ENCODE data around the gene ANAPC2.
A peak's percentile ranks its signal among the peaks of the same experiment; 100 is the strongest.

Gene ANAPC2

DNA sequence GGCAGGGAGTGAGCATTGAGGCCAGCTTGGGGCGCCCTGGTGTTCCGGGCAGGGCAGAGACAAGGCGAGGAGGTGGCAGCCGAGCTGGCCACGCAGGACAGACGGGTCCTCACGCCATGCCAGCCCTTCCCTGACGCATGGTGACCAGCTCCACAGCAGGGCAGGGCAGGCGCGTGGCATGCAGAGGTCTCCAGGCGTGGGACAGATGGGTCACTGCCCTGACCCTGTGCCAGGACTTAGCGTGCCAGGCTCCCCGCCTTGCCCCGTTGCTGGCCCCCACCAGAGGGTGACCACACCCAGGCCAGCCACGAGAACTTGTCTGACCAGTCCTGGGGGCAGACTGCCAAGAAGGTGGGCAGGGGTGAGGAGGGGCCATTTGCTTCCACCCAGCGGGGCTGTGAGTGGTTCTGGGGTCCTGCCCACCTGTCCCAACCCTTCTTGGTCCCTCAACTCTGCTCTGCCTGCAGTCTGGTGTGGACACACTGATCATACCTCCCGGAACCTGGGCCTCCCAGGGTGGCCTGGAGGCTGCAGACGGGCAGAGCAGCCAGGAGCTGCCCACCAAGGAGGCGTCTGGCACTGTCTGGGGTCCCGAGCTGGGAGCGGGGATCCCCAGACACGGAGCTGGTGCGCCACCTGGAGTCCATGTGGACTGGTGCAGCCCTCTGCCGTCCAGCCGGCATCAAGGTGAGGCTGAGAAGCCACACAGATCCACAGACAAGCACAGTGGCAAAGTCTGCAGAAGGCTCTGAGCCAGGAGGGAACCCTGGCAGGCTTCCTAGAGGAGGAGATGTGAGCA lies 38.9 kb upstream of the ANAPC2 start, which contains the start of gene RNF224:
RNF224 (plus strand) TSS at position 449 of the 799 bp plus-strand sequence. CDS start 834 bp downstream, outside the sequence.
- Histone ChIP-seq H3K79me2 (ENCODE audit: low read length) (no peaks in the 10 kb centered on the region), H3K27ac (ENCODE audit: low read length) (no peak within 1 kb of the TSS), H3K9me2 (replicated peaks; ENCODE audit: insufficient read depth, low read length) (no peaks in the 10 kb centered on the region), H3K36me3 (replicated peaks; ENCODE audit: insufficient read depth, low read length) (no peaks in the 10 kb centered on the region), H3K4me1 (ENCODE audit: low read length) (peaks cover 9% of the 10 kb centered on the region; the same call in 1 of the 2 replicates), H3F3A (ENCODE audit: insufficient read depth, low read length) (no peaks in the 10 kb centered on the region; the same call in 1 of the 2 replicates), H3K9ac (ENCODE audit: low read length) (no peak within 1 kb of the TSS), H2AFZ (ENCODE audit: low read length) (no peak within 1 kb of the TSS), H4K20me1 (ENCODE audit: insufficient read depth, low read length) (no peaks in the 10 kb centered on the region), H3K9me3 (replicated peaks; ENCODE audit: insufficient read depth, low read length) (no peaks in the 10 kb centered on the region), H3K4me3 (ENCODE audit: low read length) (no peak within 1 kb of the TSS), H3K27me3 (replicated peaks; ENCODE audit: insufficient read depth, low read length) (peaks cover 43% of the 10 kb centered on the region), H3K4me2 (ENCODE audit: low read depth, low read length) (no peak within 1 kb of the TSS)
- TF ChIP-seq EZH2 (optimal IDR thresholded peaks at IDR 0.05; ENCODE audit: low read depth, low read length) = no peak
- TF ChIP-seq, protein P1, sequence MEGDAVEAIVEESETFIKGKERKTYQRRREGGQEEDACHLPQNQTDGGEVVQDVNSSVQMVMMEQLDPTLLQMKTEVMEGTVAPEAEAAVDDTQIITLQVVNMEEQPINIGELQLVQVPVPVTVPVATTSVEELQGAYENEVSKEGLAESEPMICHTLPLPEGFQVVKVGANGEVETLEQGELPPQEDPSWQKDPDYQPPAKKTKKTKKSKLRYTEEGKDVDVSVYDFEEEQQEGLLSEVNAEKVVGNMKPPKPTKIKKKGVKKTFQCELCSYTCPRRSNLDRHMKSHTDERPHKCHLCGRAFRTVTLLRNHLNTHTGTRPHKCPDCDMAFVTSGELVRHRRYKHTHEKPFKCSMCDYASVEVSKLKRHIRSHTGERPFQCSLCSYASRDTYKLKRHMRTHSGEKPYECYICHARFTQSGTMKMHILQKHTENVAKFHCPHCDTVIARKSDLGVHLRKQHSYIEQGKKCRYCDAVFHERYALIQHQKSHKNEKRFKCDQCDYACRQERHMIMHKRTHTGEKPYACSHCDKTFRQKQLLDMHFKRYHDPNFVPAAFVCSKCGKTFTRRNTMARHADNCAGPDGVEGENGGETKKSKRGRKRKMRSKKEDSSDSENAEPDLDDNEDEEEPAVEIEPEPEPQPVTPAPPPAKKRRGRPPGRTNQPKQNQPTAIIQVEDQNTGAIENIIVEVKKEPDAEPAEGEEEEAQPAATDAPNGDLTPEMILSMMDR (IDR thresholded peaks at IDR 0.05; ENCODE audit: low read length) = peak; percentile 95
- DNase-seq = peak; percentile 73

DNA sequence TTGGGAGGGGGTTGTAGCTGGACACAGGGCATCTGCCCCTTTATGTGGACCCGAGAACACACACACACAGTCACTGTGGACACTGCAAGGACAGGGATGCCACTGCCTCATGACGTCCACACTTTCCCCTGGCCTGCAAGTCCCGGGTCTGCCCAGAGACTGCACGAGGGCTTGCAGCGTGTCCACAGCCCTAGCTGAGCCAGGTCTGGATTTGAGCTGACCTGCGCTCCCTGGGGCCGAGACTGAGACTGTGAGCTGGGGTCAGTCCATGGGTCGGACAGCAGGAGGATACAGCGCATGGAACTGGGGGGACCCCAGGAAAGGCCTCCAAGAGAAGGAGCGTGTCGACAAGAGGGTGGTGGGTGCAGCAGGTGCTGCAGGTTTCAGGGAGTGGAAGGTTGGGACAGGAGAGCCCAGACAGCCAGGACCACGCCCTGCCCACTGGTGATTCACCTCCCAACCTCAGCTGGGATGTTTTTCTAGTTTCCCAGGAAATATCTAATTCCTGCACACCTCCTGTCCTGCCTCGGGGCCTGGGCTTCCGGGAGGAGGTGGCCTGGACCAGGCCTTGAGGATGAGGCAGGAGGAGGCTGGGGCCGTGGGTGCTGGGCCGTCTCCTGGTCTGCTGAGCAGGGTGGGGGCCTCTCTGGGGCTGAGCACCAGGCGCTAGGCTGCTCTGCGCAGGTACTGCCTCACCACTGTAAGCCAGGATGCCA lies 38.1 kb upstream of the ANAPC2 start:
- H3K9ac ChIP-seq (ENCODE audit: low read length) = no peak overlapping the region
- DNase-seq = no peak

DNA sequence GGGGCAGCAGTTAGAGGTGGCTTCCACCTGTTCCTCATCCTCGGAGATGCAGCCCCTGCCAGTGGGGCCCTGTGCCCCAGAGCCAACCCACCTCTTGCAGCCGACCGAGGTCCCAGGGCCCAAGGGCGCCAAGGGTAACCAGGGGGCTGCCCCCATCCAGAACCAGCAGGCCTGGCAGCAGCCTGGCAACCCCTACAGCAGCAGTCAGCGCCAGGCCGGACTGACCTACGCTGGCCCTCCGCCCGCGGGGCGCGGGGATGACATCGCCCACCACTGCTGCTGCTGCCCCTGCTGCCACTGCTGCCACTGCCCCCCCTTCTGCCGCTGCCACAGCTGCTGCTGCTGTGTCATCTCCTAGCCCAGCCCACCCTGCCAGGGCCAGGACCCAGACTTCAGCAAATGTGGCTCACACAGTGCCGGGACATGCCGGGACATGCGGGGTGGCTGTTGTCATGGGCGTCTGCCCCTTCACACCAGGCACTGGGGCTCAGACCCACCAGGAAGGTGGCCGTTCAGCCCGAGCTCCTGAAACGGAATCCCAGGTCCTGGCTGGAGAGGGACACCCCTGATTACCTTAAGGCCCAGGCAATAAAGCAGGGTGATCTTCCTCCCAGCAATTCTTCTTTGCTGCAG lies 37.5 kb upstream of the ANAPC2 start:
- Histone ChIP-seq H3K9me3 (replicated peaks; ENCODE audit: insufficient read depth, low read length) (no peaks in the 10 kb centered on the region), H3K9ac (ENCODE audit: low read length) (no peak overlapping the region)

More for the DNA sequence above, 38.1 kb upstream of the ANAPC2 start:
- Histone ChIP-seq H3K27me3 (replicated peaks; ENCODE audit: insufficient read depth, low read length) (peaks cover 35% of the 10 kb centered on the region), H4K20me1 (ENCODE audit: insufficient read depth, low read length) (no peaks in the 10 kb centered on the region), H3K27ac (ENCODE audit: low read length) (no peak overlapping the region), H3K79me2 (ENCODE audit: low read length) (no peaks in the 10 kb centered on the region), H3K4me1 (ENCODE audit: low read length) (peaks cover 9% of the 10 kb centered on the region; the same call in 1 of the 2 replicates), H3K9me2 (replicated peaks; ENCODE audit: insufficient read depth, low read length) (no peaks in the 10 kb centered on the region), H2AFZ (ENCODE audit: low read length) (no peak overlapping the region), H3F3A (ENCODE audit: insufficient read depth, low read length) (no peaks in the 10 kb centered on the region; the same call in 1 of the 2 replicates), H3K4me2 (ENCODE audit: low read depth, low read length) (no peak overlapping the region), H3K4me3 (ENCODE audit: low read length) (no peak overlapping the region), H3K36me3 (replicated peaks; ENCODE audit: insufficient read depth, low read length) (no peaks in the 10 kb centered on the region), H3K9me3 (replicated peaks; ENCODE audit: insufficient read depth, low read length) (no peaks in the 10 kb centered on the region)
- TF ChIP-seq EZH2phosphoT487 (IDR thresholded peaks at IDR 0.05; ENCODE audit: low read length) = no peak
- TF ChIP-seq, protein P1 (IDR thresholded peaks at IDR 0.05; ENCODE audit: low read length) = no peak
- TF ChIP-seq EZH2 (optimal IDR thresholded peaks at IDR 0.05; ENCODE audit: low read depth, low read length) = no peak

More for the DNA sequence above, 37.5 kb upstream of the ANAPC2 start:
- Histone ChIP-seq H3K4me2 (ENCODE audit: low read depth, low read length) (no peak overlapping the region), H3K79me2 (ENCODE audit: low read length) (no peaks in the 10 kb centered on the region), H3K9me2 (replicated peaks; ENCODE audit: insufficient read depth, low read length) (no peaks in the 10 kb centered on the region), H3F3A (ENCODE audit: insufficient read depth, low read length) (no peaks in the 10 kb centered on the region; the same call in 1 of the 2 replicates), H2AFZ (ENCODE audit: low read length) (no peak overlapping the region), H4K20me1 (ENCODE audit: insufficient read depth, low read length) (no peaks in the 10 kb centered on the region), H3K4me1 (ENCODE audit: low read length) (peaks cover 9% of the 10 kb centered on the region; the same call in 1 of the 2 replicates), H3K36me3 (replicated peaks; ENCODE audit: insufficient read depth, low read length) (no peaks in the 10 kb centered on the region), H3K4me3 (ENCODE audit: low read length) (no peak overlapping the region), H3K27me3 (replicated peaks; ENCODE audit: insufficient read depth, low read length) (peaks cover 28% of the 10 kb centered on the region), H3K27ac (ENCODE audit: low read length) (no peak overlapping the region)
- no peak for DNase-seq
- TF ChIP-seq, protein P1 (IDR thresholded peaks at IDR 0.05; ENCODE audit: low read length) = no peak
- no peak for TF ChIP-seq EZH2 (optimal IDR thresholded peaks at IDR 0.05; ENCODE audit: low read depth, low read length)

Data from MM.1S (cell line).